DOHH2 (cell line): Measurements from ENCODE around the gene PLIN5.
A peak's percentile ranks its signal among the peaks of the same experiment; 100 is the strongest.

ENCODE experiments used
- H3F3A ChIP-seq: fragments of 200-600 bp; sonication (generic), shearing (Covaris generic); 2 replicates; pipeline ENCODE4 v1.6.0; 2016; ENCODE audit warnings: antibody characterized with exemption, mild to moderate bottlenecking; ENCODE audit not compliant: control insufficient read depth, insufficient read depth
- H3K27ac ChIP-seq: fragments of 200-600 bp; sonication (generic); 2 replicates; pipeline ENCODE4 v1.5.1; 2014; ENCODE audit warnings: low read depth, mild to moderate bottlenecking, low read length, moderate library complexity
- H3K27me3 ChIP-seq: fragments of 200-600 bp; sonication (generic); 2 replicates; pipeline ENCODE4 v1.6.1; 2014; ENCODE audit warnings: mild to moderate bottlenecking, low read length, mixed read lengths; ENCODE audit not compliant: control insufficient read depth
- H3K36me3 ChIP-seq: fragments of 200-600 bp; sonication (generic); 2 replicates; pipeline ENCODE4 v1.6.1; 2014; ENCODE audit warnings: mild to moderate bottlenecking, low read length, moderate library complexity, mixed read lengths; ENCODE audit not compliant: control insufficient read depth
- H3K4me1 ChIP-seq: fragments of 200-600 bp; sonication (generic); 2 replicates; pipeline ENCODE4 v1.6.1; 2014; ENCODE audit warnings: mild to moderate bottlenecking, low read length, mixed read lengths; ENCODE audit not compliant: control insufficient read depth
- H3K4me2 ChIP-seq: fragments of 200-600 bp; sonication (generic); 2 replicates; pipeline ENCODE4 v1.6.0; 2014; ENCODE audit warnings: mild to moderate bottlenecking, low read length, moderate library complexity
- H3K4me3 ChIP-seq: fragments of 200-600 bp; sonication (generic); 2 replicates; pipeline ENCODE4 v1.5.1; 2014; ENCODE audit warnings: mild to moderate bottlenecking, low read length, mixed read lengths
- H3K79me2 ChIP-seq: fragments of 200-600 bp; sonication (generic); 2 replicates; pipeline ENCODE4 v1.6.1; 2014; ENCODE audit warnings: mild to moderate bottlenecking, low read length, mixed read lengths; ENCODE audit not compliant: control insufficient read depth
- H3K9me2 ChIP-seq: fragments of 200-600 bp; sonication (generic); replicated peaks from 2 replicates; pipeline ENCODE4 v1.6.1; 2014; ENCODE audit warnings: mild to moderate bottlenecking, low read length, mixed read lengths; ENCODE audit not compliant: control insufficient read depth
- H3K9me3 ChIP-seq: fragments of 200-600 bp; sonication (generic); 2 replicates; pipeline ENCODE4 v1.6.1; 2014; ENCODE audit warnings: antibody characterized with exemption, low read length, mixed read lengths; ENCODE audit not compliant: control insufficient read depth, insufficient read depth
- H4K20me1 ChIP-seq: fragments of 200-600 bp; sonication (generic); 2 replicates; pipeline ENCODE4 v1.6.0; 2014; ENCODE audit warnings: low read depth, mild to moderate bottlenecking, antibody characterized with exemption, low read length, moderate library complexity; ENCODE audit not compliant: control insufficient read depth, insufficient read depth
- CTCF ChIP-seq: fragments of 200-600 bp; sonication (generic); IDR thresholded peaks from one replicate; pipeline ENCODE4 v1.5.1; 2014; ENCODE audit warnings: antibody characterized with exemption, mild to moderate bottlenecking, low read depth, low read length; ENCODE audit not compliant: poor library complexity, severe bottlenecking
- EZH2phosphoT487 ChIP-seq: fragments of 200-600 bp; sonication (generic); IDR thresholded peaks from 2 replicates; pipeline ENCODE4 v1.6.1; 2017; ENCODE audit warnings: borderline replicate concordance, mild to moderate bottlenecking, antibody characterized with exemption, low read length, moderate library complexity, mixed read lengths

The PLIN5 gene

GRCh38 chr19:4541114-4541805 lies 6.2 kb upstream of the PLIN5 start:
- H3K4me3 ChIP-seq = no peak overlapping the region
- H3K79me2 ChIP-seq = no peaks in the 10 kb centered on the region
- no peaks in the 10 kb centered on the region for H4K20me1 ChIP-seq
- no peaks in the 10 kb centered on the region for H3K9me2 ChIP-seq
- TF ChIP-seq CTCF = no peak
- no peak for TF ChIP-seq EZH2phosphoT487
- H3K27me3 ChIP-seq = no peaks in the 10 kb centered on the region
- no peak overlapping the region for H3K4me2 ChIP-seq
- H3K4me1 ChIP-seq = peaks cover 11% of the 10 kb centered on the region
- H3K36me3 ChIP-seq = no peaks in the 10 kb centered on the region
- H3F3A ChIP-seq = no peaks in the 10 kb centered on the region
- H3K27ac ChIP-seq = no peak overlapping the region
- H3K9me3 ChIP-seq = peaks cover 4% of the 10 kb centered on the region; the same call in 1 of the 2 replicates

GRCh38 chr19:4539693-4540581 lies 4.9 kb upstream of the PLIN5 start, which contains the start of gene LRG1:
LRG1 (minus strand) TSS chr19:4540036; CDS start chr19:4540013, 23 bp downstream.
- no peaks in the 10 kb centered on the region for H3K79me2 ChIP-seq
- H3K4me2 ChIP-seq = peak within 1 kb of the TSS; percentile 38
- no peaks in the 10 kb centered on the region for H3K9me2 ChIP-seq
- H3K4me1 ChIP-seq = peaks cover 19% of the 10 kb centered on the region
- peak within 1 kb of the TSS; percentile 37 for H3K4me3 ChIP-seq
- H3K27me3 ChIP-seq = 0 out of 2 replicates have a peak, but pooled peaks cover under 1% of the 10 kb centered on the region
- H3K9me3 ChIP-seq = peaks cover 4% of the 10 kb centered on the region; the same call in 1 of the 2 replicates
- no peaks in the 10 kb centered on the region for H3F3A ChIP-seq
- no peaks in the 10 kb centered on the region for H4K20me1 ChIP-seq
- H3K36me3 ChIP-seq = no peaks in the 10 kb centered on the region
- no peak within 1 kb of the TSS for H3K27ac ChIP-seq
- TF ChIP-seq EZH2phosphoT487 (no peak), CTCF (no peak)

- Histone ChIP-seq H3K27ac (no peak overlapping the region), H3K4me2 (no peak overlapping the region)
These were observed 4.2 kb upstream of the PLIN5 start for GRCh38 chr19:4539169-4539692.

More at GRCh38 chr19:4539169-4539692, 4.2 kb upstream of the PLIN5 start:
- no peaks in the 10 kb centered on the region for H3F3A ChIP-seq
- no peak overlapping the region for H3K4me3 ChIP-seq
- H3K9me2 ChIP-seq = no peaks in the 10 kb centered on the region
- no peaks in the 10 kb centered on the region for H4K20me1 ChIP-seq
- H3K9me3 ChIP-seq = peaks cover 4% of the 10 kb centered on the region; the same call in 1 of the 2 replicates
- no peaks in the 10 kb centered on the region for H3K36me3 ChIP-seq
- H3K27me3 ChIP-seq = 0 out of 2 replicates have a peak, but pooled peaks cover 2% of the 10 kb centered on the region
- no peaks in the 10 kb centered on the region for H3K79me2 ChIP-seq
- TF ChIP-seq EZH2phosphoT487 (no peak), CTCF (no peak)
- H3K4me1 ChIP-seq = peaks cover 23% of the 10 kb centered on the region
